Renal cortical epithelial cell (primary cell): ENCODE measurements around the gene DDAH2. TPM values are rescaled to one million over a fixed set of nuclear protein-coding genes. Genes with fewer than 3 reads are reported as not detected.
"Not testable (repeated sequence)": the region's sequence is repeated elsewhere in the genome, so short reads cannot be mapped to it uniquely, and the experiment has no call there.

Source experiments
- DNase-seq: peaks from one replicate; pipeline ENCODE4 v3.0.0-alpha.2; 2011; ENCODE audit warnings: low read depth
- total RNA-seq: library from RNA; depleted of rRNA; stranded (reverse); fragments of >200 nt; gene quantifications from 2 replicates; pipeline ENCODE4 v1.2.3, GENCODE V29; 2014

Gene DDAH2
- total RNA-seq, 1 donor from 2014 or later, result 121 TPM

- DNase-seq, result no peak
Measured at GRCh38 chr6:31713991-31714684, 15.0 kb downstream of the DDAH2 start.

- no peak for DNase-seq
Measured at GRCh38 chr6:31713465-31713864, 15.6 kb downstream of the DDAH2 start.

DNA sequence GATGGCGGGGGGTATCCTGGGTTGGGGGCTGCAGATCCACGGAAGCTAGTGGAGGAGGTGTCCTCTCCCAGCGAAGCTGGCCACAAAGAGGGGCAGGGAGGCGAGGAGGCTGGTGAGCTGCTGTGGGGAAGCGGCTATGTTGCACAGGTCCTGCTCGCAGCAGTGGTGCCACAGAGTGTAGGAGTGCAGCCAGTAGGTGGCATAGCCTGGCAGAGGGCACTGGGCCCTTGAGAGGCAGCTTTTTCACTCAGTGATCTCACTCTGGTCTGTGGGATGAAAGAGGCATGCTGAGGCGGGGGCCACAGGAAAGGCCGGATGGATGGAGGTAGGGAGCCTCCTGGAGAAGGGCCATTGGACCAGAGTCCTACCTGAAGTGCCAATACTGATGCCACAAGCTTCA is 16.8 kb downstream of the DDAH2 start:
- DNase-seq, result no peak

DNA sequence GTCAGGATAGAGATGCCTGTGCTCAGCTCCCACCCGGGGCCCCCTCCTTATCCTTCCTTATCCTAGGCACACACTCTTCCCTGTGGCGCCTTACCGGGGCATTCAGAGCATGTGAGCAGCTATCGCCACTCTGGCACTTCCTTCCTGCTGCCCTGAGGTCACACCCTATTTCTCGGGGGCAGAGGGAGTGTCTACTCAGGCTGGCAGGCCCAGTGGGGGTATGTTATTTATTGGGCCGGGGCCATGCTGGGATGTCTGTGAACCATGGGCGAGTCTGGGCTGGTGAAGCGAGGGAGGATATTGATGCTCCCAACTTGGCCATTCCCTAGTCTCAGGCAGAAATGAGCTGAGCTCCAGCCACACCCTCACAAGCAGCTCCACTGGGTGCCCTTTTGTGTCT is 17.9 kb downstream of the DDAH2 start:
- no peak for DNase-seq

DNA sequence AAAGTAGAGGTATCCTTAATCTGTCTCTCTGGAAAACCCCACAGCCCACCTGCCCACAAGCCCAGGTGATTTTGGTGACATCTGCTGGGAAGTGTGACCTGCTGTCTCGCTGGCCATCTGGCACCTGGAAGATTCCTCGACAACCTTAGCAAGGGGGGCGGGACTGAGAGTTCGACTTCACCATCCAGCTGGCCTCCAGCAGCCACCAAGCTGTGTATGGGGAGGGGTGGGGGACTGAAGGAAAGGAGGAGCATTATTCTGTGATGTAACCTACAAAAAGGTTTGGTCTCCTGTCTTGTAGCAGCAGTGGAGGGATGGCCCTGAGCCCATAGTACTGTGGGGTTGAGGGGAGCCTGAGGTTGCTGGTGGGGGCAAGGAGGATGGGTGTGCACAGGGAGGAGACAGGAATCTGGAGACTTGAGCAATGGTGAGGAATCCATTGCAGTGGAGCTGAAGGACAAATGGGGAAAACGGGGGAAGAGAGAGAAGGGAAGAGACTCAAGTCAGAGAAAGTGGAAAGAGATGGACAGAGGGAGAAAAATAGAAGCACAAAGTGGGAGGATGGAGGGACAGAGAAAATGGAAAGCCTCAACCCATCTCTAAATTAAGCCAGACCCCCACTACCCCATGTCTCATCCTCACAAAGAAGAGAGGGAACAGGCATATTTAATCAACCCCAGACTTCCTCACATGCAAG is 18.4 kb downstream of the DDAH2 start:
- no peak for DNase-seq

GRCh38 chr6:31709157-31709556 is 19.9 kb downstream of the DDAH2 start:
- DNase-seq, result not testable (repeated sequence)

DNA sequence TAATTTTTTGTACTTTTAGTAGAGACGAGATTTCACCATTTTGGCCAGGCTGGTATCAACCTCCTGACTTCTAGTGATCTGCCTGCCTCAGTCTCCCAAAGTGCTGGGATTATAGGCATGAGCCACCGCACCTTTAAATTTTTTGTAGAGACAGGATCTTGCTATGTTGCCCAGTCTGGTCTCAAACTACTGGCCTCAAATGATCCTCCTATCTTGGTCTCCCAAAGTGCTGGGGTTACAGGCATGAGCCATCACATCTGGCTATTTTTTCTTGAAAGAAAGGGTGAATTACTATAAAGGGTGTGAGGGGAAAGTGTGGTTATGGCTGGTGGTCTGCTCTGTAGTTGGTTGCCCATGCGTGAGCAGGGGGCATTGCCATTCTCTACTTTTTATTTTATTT is 20.9 kb downstream of the DDAH2 start:
- DNase-seq, result no peak

- DNase-seq, result no peak
Measured at GRCh38 chr6:31707701-31708100, 21.4 kb downstream of the DDAH2 start.

GRCh38 chr6:31706599-31706998 is 22.5 kb downstream of the DDAH2 start, which contains the start of gene LY6G6F:
Gene LY6G6F (plus strand): TSS chr6:31706866. CDS start chr6:31706907, 41 bp downstream.
- DNase-seq, result no peak

DNA sequence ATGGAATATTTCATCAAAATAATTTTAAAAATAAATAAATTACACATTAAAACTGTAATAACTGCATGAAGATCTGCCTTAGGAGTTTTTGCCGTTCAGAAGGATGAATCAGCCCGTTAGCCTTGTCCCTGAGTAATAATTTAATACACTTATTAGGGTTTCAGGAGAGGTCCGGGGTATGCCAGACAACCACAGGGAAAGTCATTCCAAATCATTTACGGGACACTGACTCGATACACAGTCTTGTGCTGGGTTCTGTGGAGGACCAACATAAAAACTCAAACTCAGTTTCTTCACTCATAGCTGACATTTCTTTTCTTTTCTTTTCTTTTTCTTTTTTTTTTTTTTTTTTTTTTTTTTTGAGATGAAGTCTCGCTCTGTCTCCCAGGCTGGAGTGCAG is 23.2 kb downstream of the DDAH2 start:
- DNase-seq, result no peak

GRCh38 chr6:31702819-31703716 is 26.0 kb downstream of the DDAH2 start, which contains the start of gene ABHD16A:
Gene ABHD16A (minus strand): TSS chr6:31703324. CDS start chr6:31703281, 43 bp downstream.
- peak; percentile 96 for DNase-seq

DNA sequence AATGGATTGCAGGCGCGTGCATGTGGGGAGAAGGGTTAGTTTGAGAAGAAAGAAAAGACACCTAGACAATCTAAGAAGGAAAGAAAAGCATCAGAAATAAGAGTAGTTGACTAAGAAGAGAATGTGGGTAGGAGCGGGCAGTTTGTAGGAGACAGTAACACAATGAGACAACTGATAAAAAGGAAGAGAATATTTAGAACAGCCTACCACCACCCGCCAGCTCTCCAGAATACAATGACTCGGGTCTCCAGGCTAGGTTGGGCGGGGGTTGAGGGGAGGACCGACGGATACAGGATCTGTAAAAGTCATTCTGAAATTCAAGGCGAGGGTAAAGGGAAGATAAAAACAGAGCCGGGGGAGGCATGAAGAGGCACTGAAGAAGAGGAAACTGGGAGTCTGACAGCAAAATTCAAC is 26.7 kb downstream of the DDAH2 start:
- no peak for DNase-seq

- no peak for DNase-seq
Measured at GRCh38 chr6:31701666-31702404, 27.3 kb downstream of the DDAH2 start.

DNA sequence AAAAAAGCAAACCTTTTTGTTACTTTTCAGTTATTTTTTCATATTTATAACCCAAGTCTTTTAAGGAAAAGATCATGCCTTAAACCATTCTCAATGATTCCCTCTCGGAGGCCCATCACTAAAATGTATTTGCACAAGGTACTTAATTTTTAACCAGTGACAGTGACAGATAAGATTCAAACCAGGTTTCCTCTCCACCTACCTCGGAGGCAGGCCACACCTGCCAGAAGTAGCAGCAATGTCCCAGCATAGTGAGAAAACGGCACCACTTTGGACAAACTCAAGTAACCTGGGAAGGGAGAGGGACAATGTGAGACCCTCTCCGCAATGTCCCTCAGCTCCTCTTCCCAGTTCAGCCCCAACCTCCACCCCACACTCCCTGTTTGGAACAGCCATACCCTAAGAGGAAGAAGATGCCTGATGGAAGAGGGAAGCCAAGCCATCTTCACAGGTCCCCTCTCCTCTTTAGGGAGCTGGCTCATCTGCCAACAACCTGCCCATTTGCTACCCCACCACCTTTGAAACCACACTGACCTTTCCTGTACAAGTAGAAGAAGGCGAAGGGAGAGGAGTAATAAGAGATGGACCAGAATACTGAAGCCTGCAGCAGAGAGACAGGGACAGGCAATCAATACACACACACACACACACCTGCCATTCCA is 28.2 kb downstream of the DDAH2 start:
- no peak for DNase-seq

- no peak for DNase-seq
Measured at GRCh38 chr6:31697555-31697954, 31.5 kb downstream of the DDAH2 start.

- no peak for DNase-seq
Measured at GRCh38 chr6:31693535-31693934, 35.6 kb downstream of the DDAH2 start.

DNA sequence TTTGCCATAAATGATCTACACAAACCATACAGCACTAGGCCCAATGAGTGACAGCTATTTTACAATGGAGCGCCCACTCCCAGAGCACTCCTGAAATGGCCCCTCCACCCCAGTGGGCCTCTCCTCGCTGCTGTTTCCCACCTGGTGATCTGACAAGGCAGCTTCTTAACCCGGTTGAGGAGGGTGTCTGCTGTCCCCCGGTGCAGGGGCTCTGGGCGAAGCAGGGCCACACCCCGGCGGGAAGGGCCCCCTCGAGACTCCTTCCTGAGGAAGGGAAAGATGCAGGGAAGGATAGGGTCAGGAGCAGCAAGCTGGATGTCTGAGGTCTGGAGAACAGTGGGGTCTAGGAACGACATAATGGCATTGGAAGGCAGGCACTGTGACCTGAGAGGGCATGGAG is 36.2 kb downstream of the DDAH2 start:
- DNase-seq, result no peak

DNA sequence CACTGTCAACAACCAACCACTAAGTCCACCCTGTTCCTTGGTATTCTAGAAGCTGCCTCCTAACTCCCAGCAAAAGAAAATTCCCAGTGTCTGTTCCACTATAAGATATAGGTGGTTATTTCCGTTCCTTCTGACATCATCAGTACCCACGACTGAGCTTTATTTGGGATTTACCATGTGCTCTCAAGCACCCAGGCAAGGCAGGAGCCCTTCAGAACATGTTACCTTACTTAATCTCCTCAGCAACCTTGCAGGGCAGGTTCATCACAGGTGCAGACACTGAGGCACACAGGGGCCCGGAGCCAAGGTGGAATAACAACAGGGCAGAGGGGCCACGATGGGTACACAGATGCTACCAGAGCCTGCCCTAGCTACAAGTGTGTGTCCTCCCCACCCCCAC is 36.7 kb downstream of the DDAH2 start:
- no peak for DNase-seq

- no peak for DNase-seq
Measured at GRCh38 chr6:31691564-31692108, 37.5 kb downstream of the DDAH2 start.

DNA sequence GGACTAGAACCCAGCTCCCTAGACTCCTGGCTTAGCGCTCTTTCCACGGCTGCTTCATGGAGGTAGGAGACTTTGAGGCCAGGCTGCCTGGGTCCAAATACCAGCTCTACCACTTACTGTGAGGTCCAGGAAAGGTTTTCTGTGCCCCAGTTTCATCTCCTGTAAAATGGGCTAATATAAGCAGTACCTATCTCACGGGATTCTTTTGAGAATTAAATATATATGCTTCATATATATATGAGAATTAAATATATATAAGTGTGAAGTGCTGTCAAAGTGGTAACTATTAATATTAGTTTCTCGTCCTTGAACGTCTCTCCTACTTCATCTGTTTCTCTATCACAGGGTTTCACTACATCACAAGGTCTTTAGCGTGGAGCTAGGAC is 38.0 kb downstream of the DDAH2 start:
- no peak for DNase-seq
